HepG2 (cell line): ENCODE measurements around the gene FXR2. TPM values are rescaled to one million over a fixed set of nuclear protein-coding genes. Genes with fewer than 3 reads are reported as not detected.

Experiments used
- ASH2L ChIP-seq: fragments of 300-600, 200-600 bp; sonication (generic); IDR thresholded peaks from 2 replicates; pipeline ENCODE4 v1.7.0; 2017; ENCODE audit warnings: low read depth, mild to moderate bottlenecking, moderate library complexity, mixed read lengths, low read length; ENCODE audit not compliant: insufficient read length
- CBX1 ChIP-seq: IDR thresholded peaks from one replicate; pipeline ENCODE4 v1.6.1; 2016; ENCODE audit warnings: antibody characterized with exemption, low read depth
- FOXO1 ChIP-seq: sonication (generic); formaldehyde crosslinking; IDR thresholded peaks from 2 replicates; pipeline ENCODE4 v1.4.0; 2020; ENCODE audit warnings: missing genetic modification reagents
- MAFG ChIP-seq: sonication (generic); formaldehyde crosslinking; IDR thresholded peaks from 2 replicates; pipeline ENCODE4 v1.5.1; 2020; ENCODE audit warnings: mild to moderate bottlenecking, missing genetic modification reagents
- MIER2 ChIP-seq: IDR thresholded peaks from 2 replicates; pipeline ENCODE4 v1.6.1; 2016; ENCODE audit warnings: missing biosample characterization, missing genetic modification reagents
- MIXL1 ChIP-seq: IDR thresholded peaks from 2 replicates; pipeline ENCODE4 v1.6.1; 2016
- NCOA1 ChIP-seq: sonication (generic); formaldehyde crosslinking; IDR thresholded peaks from 2 replicates; pipeline ENCODE4 v1.9.0; 2021; ENCODE audit warnings: missing genetic modification reagents
- RAD21 ChIP-seq: fragments of 450-650 bp; formaldehyde crosslinking; IDR thresholded peaks from 2 replicates; pipeline ENCODE4 v1.5.0; 2020; ENCODE audit warnings: mild to moderate bottlenecking
- SRF ChIP-seq: IDR thresholded peaks from 2 replicates; pipeline ENCODE4 v1.6.1; 2011; ENCODE audit warnings: mild to moderate bottlenecking, low read depth, low read length, moderate library complexity
- TCF12 ChIP-seq, 2 experiments: fragments of 450-650 bp in 1 of 2; sonication (generic) in 1 of 2; formaldehyde crosslinking in 1 of 2; IDR thresholded peaks; 2 replicates each; pipeline versions ENCODE4 v1.6.1 to v1.8.0; 2017 to 2022; ENCODE audit warnings: antibody characterized with exemption in 1 of 2, mild to moderate bottlenecking in 1 of 2, missing genetic modification reagents in 1 of 2, moderate library complexity in 1 of 2
- TP53 ChIP-seq: sonication (generic); formaldehyde crosslinking; conservative IDR thresholded peaks from 2 replicates; pipeline ENCODE4 v1.4.0; 2020; ENCODE audit warnings: missing genetic modification reagents
- ZFP37 ChIP-seq: sonication (generic); formaldehyde crosslinking; IDR thresholded peaks from 2 replicates; pipeline ENCODE4 v1.4.0; 2020; ENCODE audit warnings: missing genetic modification reagents, borderline replicate concordance
- ZNF136 ChIP-seq: sonication (generic); formaldehyde crosslinking; IDR thresholded peaks from 2 replicates; pipeline ENCODE4 v1.8.1; 2022; ENCODE audit warnings: low read depth, mild to moderate bottlenecking, moderate library complexity, missing genetic modification reagents
- ZNF235 ChIP-seq: sonication (generic); formaldehyde crosslinking; IDR thresholded peaks from 2 replicates; pipeline ENCODE4 v1.8.1; 2023; ENCODE audit warnings: mild to moderate bottlenecking, missing genetic modification reagents, borderline replicate concordance
- ZNF263 ChIP-seq: sonication (generic); formaldehyde crosslinking; IDR thresholded peaks from 2 replicates; pipeline ENCODE4 v1.4.0; 2020; ENCODE audit warnings: missing genetic modification reagents
- ZNF367 ChIP-seq: sonication (generic); formaldehyde crosslinking; IDR thresholded peaks from 2 replicates; pipeline ENCODE4 v1.4.0; 2020; ENCODE audit warnings: missing genetic modification reagents, borderline replicate concordance
- ZNF563 ChIP-seq: sonication (generic); formaldehyde crosslinking; IDR thresholded peaks from 2 replicates; pipeline ENCODE4 v1.8.0; 2022; ENCODE audit warnings: mild to moderate bottlenecking, moderate library complexity, missing genetic modification reagents
- ZNF598 ChIP-seq: sonication (generic); formaldehyde crosslinking; IDR thresholded peaks from 2 replicates; pipeline ENCODE4 v1.5.1; 2020; ENCODE audit warnings: mild to moderate bottlenecking, missing genetic modification reagents, borderline replicate concordance
- ZSCAN29 ChIP-seq: sonication (generic); formaldehyde crosslinking; conservative IDR thresholded peaks from 2 replicates; pipeline ENCODE4 v1.4.0; 2020; ENCODE audit warnings: mild to moderate bottlenecking, missing genetic modification reagents
- polyA plus RNA-seq, 8 experiments: library from polyadenylated mRNA; depleted of rRNA in 3 of 8; stranded (reverse) in 7 of 8; unstranded in 1 of 8; fragments of >200 nt; fragmentation: Illumina TruSeq in 4 of 8; extraction: Trizol in 4 of 8; gene quantifications; 2 replicates each; pipeline versions ENCODE4 v1.2.1 to v1.2.3, GENCODE V29; 2011 to 2016; ENCODE audit warnings: low read depth in 4 of 8, missing spikeins in 1 of 8, mixed read lengths in 1 of 8; ENCODE audit not compliant: insufficient read depth in 1 of 8
- total RNA-seq, 5 experiments: library from RNA; depleted of rRNA; stranded (reverse); fragments of >200 nt; fragmentation: Illumina TruSeq; extraction: Trizol; gene quantifications; 2 replicates each; pipeline ENCODE4 v1.2.3, GENCODE V29; 2016; ENCODE audit warnings: low read depth in 1 of 5
- TF ChIP-seq, protein P1 (sequence below): sonication (generic); formaldehyde crosslinking; conservative IDR thresholded peaks from 2 replicates; pipeline ENCODE4 v1.4.0; 2020; ENCODE audit warnings: missing genetic modification reagents
- TF ChIP-seq, protein P2 (sequence below): fragments of 450-650 bp; IDR thresholded peaks from 2 replicates; pipeline ENCODE4 v1.6.1; 2017
- TF ChIP-seq, protein P3 (sequence below): sonication (generic); formaldehyde crosslinking; IDR thresholded peaks from 2 replicates; pipeline ENCODE4 v1.8.0; 2022; ENCODE audit warnings: missing genetic modification reagents, mild to moderate bottlenecking, inconsistent platforms, borderline replicate concordance
- TF ChIP-seq, protein P4 (sequence below): sonication (generic); formaldehyde crosslinking; IDR thresholded peaks from 2 replicates; pipeline ENCODE4 v1.8.0; 2022; ENCODE audit warnings: mild to moderate bottlenecking, missing genetic modification reagents; ENCODE audit not compliant: insufficient replicate concordance
- TF ChIP-seq, protein P5 (sequence below): IDR thresholded peaks from 2 replicates; pipeline ENCODE4 v1.6.1; 2016; ENCODE audit warnings: mild to moderate bottlenecking, missing biosample characterization, missing genetic modification reagents

Gene FXR2
- total and polyA plus RNA-seq, 2 of the 13 experiments (the other 11 are each of a cell fraction or from before 2014, with no cell fraction given), result 20.9 to 24.4 TPM

DNA sequence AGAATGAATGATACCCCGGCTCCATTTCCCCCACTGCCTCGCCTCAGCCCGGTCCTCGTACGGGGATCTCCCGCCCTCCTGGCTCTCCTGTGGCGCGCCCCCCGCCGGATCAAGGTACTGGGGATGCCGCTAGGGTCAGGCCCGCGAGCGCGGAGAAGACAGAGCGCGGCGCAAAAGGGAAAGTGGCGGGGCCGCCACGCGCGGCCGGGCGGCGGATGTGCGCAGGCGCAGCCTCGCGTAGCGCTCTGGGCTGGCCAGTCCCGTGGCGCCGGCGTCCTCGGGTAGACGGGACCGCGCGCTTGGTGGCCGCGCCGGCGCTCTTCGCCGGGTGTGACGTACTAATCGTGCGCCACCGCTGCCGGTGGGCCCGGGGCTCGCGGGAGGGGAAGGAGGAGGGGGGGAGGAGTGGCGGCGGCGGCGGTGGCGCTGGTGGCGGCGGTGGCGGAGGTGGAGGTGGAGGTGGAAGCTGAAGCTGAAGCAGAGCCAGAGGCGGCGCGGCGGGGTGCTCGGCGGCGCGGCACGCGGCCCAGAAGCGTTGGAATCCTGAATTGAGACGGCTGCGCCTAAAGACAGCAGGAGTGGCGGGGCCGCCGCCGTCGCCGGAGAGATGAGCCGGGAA lies 53.0 kb downstream of the FXR2 start, which contains the start of gene SENP3 (continued):
- TF ChIP-seq, protein P1, sequence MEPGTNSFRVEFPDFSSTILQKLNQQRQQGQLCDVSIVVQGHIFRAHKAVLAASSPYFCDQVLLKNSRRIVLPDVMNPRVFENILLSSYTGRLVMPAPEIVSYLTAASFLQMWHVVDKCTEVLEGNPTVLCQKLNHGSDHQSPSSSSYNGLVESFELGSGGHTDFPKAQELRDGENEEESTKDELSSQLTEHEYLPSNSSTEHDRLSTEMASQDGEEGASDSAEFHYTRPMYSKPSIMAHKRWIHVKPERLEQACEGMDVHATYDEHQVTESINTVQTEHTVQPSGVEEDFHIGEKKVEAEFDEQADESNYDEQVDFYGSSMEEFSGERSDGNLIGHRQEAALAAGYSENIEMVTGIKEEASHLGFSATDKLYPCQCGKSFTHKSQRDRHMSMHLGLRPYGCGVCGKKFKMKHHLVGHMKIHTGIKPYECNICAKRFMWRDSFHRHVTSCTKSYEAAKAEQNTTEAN (CRISPR knock-in tag), result no peak
- TF ChIP-seq, protein P2, sequence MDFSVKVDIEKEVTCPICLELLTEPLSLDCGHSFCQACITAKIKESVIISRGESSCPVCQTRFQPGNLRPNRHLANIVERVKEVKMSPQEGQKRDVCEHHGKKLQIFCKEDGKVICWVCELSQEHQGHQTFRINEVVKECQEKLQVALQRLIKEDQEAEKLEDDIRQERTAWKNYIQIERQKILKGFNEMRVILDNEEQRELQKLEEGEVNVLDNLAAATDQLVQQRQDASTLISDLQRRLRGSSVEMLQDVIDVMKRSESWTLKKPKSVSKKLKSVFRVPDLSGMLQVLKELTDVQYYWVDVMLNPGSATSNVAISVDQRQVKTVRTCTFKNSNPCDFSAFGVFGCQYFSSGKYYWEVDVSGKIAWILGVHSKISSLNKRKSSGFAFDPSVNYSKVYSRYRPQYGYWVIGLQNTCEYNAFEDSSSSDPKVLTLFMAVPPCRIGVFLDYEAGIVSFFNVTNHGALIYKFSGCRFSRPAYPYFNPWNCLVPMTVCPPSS, result no peak
- no peak for TF ChIP-seq ZNF367 (CRISPR knock-in tag)
- TF ChIP-seq, protein P3, sequence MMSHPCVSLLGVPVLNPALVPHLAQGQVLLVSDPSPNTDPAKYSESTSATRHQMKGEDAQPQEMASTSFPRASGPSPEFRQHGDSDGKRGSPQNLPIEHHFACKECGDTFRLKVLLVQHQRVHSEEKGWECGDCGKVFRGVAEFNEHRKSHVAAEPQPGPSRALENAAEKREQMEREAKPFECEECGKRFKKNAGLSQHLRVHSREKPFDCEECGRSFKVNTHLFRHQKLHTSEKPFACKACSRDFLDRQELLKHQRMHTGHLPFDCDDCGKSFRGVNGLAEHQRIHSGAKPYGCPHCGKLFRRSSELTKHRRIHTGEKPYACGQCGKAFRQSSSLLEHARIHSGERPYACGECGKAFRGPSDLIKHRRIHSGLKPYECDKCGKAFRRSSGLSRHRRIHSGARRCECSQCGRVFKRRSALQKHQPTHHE (CRISPR knock-in tag), result no peak
- no peak for TF ChIP-seq ZNF263 (CRISPR knock-in tag)
- TF ChIP-seq CBX1, result no peak
- no peak for TF ChIP-seq FOXO1 (CRISPR knock-in tag)
- TF ChIP-seq MAFG (CRISPR knock-in tag), result no peak
- TF ChIP-seq MIXL1 (CRISPR knock-in tag), result no peak
- TF ChIP-seq ZNF598 (CRISPR knock-in tag), result no peak
- TF ChIP-seq, protein P4, sequence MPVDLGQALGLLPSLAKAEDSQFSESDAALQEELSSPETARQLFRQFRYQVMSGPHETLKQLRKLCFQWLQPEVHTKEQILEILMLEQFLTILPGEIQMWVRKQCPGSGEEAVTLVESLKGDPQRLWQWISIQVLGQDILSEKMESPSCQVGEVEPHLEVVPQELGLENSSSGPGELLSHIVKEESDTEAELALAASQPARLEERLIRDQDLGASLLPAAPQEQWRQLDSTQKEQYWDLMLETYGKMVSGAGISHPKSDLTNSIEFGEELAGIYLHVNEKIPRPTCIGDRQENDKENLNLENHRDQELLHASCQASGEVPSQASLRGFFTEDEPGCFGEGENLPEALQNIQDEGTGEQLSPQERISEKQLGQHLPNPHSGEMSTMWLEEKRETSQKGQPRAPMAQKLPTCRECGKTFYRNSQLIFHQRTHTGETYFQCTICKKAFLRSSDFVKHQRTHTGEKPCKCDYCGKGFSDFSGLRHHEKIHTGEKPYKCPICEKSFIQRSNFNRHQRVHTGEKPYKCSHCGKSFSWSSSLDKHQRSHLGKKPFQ, result no peak
- TF ChIP-seq RAD21 (CRISPR knock-in tag), result no peak
- no peak for TF ChIP-seq ZFP37
- no peak for TF ChIP-seq ZNF136 (CRISPR knock-in tag)
- no peak for TF ChIP-seq NCOA1 (CRISPR knock-in tag)
- TF ChIP-seq TP53 (CRISPR knock-in tag), result no peak
- no peak for TF ChIP-seq MIER2 (CRISPR knock-in tag)
- no peak for TF ChIP-seq ZNF563
- TF ChIP-seq SRF, result no peak
- no peak for TF ChIP-seq ZSCAN29 (CRISPR knock-in tag)
- TF ChIP-seq ZNF235 (CRISPR knock-in tag), result no peak; the same call in 1 of the 2 replicates
- TF ChIP-seq ASH2L, result peak; percentile 79
- TF ChIP-seq TCF12 (IDR thresholded peaks at IDR 0.05), result no peak
- 0 out of 2 replicates have a peak, but pooled peaks have one; percentile 65 for TF ChIP-seq TCF12 (CRISPR knock-in tag; IDR thresholded peaks at IDR 0.05)
- TF ChIP-seq, protein P5, sequence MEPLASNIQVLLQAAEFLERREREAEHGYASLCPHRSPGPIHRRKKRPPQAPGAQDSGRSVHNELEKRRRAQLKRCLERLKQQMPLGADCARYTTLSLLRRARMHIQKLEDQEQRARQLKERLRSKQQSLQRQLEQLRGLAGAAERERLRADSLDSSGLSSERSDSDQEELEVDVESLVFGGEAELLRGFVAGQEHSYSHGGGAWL, result no peak; the same call in 1 of the 2 replicates
